GM18909 (cell line): Measurements from ENCODE around the gene HS2ST1.
"Not testable (repeated sequence)": the region's sequence is repeated elsewhere in the genome, so short reads cannot be mapped to it uniquely, and the experiment has no call there.

Source experiments
- ATAC-seq: cut with Tn5 transposase; IDR thresholded peaks from one replicate; pipeline ENCODE4 v1.9.1; 2021; ENCODE audit warnings: mild to moderate bottlenecking; ENCODE audit not compliant: unreplicated experiment, poor library complexity

The HS2ST1 gene

GRCh38 chr1:86914601-86914997, at the start of gene HS2ST1:
Gene HS2ST1 (plus strand): TSS chr1:86914635.
- ATAC-seq = no peak

GRCh38 chr1:86865973-86866637, 48.3 kb upstream of the HS2ST1 start:
- peak; percentile 87 for ATAC-seq

DNA sequence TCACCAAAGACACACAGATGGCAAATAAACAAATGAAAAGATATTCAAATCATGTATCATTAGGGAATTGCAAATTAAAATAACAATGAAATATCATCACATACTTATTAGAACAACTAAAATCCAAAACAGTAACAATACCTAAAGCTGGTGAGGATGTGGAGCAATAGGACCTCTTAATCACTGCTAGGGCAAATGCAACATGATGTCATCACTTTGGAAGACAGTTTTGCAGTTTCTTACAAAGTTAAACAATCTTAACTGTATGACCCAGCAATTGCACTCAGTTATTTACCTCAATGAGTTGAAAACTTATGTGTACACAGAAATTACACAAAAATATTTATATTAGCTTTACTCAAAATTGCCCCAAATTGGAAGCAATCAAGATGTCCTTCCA, 47.8 kb upstream of the HS2ST1 start:
- ATAC-seq = peak; percentile 41

GRCh38 chr1:86867278-86867677, 47.2 kb upstream of the HS2ST1 start:
- not testable (repeated sequence) for ATAC-seq

- no peak for ATAC-seq
Observed at GRCh38 chr1:86868477-86868876, 46.0 kb upstream of the HS2ST1 start.

DNA sequence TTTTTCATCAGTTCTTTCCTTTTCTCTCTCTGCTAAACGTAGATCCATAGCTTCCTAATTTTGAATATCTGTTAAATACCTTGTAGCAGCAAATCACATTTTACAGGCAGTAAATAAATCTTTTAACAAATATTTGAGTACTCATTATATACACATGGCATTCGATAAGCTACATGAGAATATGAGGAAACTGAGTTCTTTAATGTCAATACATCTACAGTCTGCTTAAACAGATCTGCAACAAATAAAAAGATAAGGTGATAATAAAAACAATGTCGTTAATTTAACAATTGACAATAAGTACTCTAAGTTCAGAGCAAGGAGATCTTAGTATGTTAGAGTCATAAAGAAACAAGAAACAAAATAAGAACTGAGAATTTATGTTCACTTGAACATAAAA, 43.4 kb upstream of the HS2ST1 start:
- ATAC-seq = no peak

GRCh38 chr1:86872086-86872485, 42.3 kb upstream of the HS2ST1 start:
- ATAC-seq = no peak

- no peak for ATAC-seq
Observed at GRCh38 chr1:86875722-86876121, 38.7 kb upstream of the HS2ST1 start.

DNA sequence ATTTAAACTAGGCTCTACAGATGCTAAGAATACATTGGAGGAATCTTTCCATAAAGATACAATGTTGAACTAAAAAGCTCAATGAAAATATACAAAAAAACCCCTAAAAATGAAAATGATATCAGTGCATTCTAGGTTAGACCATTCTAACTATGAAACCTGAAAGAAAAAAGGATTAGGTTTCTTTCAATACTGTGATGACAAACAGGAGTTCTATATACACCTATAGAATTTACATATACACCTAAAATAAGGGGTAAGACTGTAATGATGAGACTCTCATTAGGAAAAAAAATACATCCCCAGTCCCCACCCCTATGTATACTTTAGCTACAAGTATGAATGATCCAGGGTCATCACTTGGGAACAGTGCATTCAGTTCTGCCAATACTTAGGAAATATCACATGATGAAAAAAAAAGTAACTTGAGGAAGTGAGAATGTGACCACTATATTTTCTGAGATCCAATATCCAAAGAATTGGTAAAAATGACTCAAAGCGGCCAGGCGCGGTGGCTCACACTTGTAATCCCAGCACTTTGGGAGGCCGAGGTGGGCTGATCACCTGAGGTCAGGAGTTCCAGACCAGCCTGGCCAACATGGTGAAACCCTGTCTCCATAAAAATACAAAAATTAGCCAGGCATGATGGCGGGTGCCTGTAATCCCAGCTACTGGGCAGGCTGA, 26.8 kb upstream of the HS2ST1 start:
- no peak for ATAC-seq

- no peak for ATAC-seq
Observed at GRCh38 chr1:86888327-86888726, 26.1 kb upstream of the HS2ST1 start.

DNA sequence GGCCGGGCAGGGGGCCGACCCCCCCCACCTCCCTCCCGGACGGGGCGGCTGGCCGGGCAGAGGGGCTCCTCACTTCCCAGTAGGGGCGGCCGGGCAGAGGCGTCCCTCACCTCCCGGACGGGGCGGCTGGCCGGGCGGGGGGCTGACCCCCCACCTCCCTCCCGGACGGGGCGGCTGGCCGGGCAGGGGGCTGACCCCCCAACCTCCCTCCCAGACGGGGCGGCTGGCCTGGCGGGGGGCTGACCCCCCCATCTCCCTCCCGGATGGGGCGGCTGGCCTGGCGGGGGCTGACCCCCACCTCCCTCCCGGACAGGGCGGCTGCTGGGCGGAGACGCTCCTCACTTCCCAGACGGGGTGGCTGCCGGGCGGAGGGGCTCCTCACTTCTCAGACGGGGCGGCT, 15.0 kb upstream of the HS2ST1 start:
- not testable (repeated sequence) for ATAC-seq

GRCh38 chr1:86905875-86906274, 8.6 kb upstream of the HS2ST1 start:
- no peak for ATAC-seq

DNA sequence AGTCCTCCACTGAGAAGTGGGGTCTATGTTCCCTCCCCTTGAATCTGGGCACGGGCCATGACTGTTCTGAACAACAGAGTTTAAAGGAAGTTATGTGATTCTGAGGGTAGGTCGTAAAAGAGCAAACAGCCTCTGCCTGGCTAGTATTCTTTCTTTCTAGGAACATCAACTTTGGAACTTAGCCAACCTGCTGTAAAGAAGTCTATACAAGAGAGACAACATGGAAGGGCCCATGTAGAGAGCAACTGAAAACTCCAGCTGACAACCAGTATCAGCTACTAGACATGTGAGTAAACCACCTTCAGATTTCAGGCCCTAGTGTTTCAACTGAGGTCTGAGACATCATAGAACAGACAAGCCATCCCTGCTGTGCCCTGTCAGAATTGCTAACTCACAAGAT, 8.0 kb upstream of the HS2ST1 start:
- no peak for ATAC-seq

GRCh38 chr1:86912281-86912900, 2.0 kb upstream of the HS2ST1 start:
- ATAC-seq = no peak

GRCh38 chr1:86913399-86913895, 988 bp upstream of the HS2ST1 start:
- no peak for ATAC-seq

- ATAC-seq = peak; percentile 84
Observed at GRCh38 chr1:86913896-86914600, 387 bp upstream of the HS2ST1 start, which contains the start of gene SELENOF. Gene SELENOF (minus strand): TSS chr1:86914126. CDS start chr1:86914111, 15 bp downstream.

GRCh38 chr1:86914998-86915736, 732 bp downstream of the HS2ST1 start:
- ATAC-seq = peak; percentile 32

DNA sequence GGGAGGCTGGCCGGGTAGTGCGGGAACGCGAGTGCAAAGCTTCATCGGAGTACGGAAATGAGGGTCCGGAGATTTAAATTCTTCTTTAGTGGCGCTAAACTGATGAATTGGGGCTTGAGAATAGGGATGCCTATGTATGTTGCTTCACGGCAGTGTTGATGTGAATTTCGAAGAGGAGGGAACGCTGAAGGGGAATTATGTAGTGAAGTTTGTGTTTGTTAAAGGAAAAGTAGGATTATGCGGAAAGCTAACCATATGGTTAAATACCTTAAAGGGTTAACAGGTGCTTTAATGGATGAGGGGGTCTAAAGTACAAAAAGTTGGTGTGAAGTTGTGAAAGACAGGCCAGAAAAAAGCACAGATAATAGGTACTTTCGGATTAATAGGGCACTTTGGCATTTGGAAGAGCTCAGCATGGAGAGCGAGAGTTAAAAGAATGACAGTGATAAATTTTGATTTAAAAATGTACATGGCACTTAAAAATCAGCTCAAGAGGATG, 1.4 kb downstream of the HS2ST1 start:
- ATAC-seq = no peak

GRCh38 chr1:86916752-86917151, 2.3 kb downstream of the HS2ST1 start:
- ATAC-seq = no peak

- no peak for ATAC-seq
Observed at GRCh38 chr1:86922445-86922844, 8.0 kb downstream of the HS2ST1 start.
